Measurements from ENCODE around the gene LRCH2. TPM values are rescaled to one million over a fixed set of nuclear protein-coding genes. Genes with fewer than 3 reads are reported as not detected.

The LRCH2 gene
- total and polyA plus RNA-seq, 10 donors = 0.39 to 4.0 (median 2.8) TPM

DNA sequence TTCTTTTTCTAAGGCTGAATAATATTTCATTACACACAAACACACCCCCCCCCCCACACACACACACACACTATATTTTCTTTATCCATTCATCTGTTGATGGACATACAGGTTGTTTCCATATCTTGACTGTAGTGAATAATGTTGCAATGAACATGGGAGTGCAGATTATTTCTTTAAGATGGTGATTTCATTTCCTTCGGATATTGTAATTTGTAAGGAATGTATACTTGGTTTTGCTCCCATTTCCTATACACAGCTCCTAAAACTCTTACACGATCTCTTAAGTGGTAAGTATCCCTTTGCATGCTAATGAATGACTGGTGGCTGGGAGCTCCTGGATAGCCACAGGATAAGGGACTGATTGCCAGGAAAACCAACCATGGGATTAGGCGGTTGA, 59.3 kb downstream of the LRCH2 start:
- DNase-seq = no peak
- Histone ChIP-seq H3K27me3 (replicated peaks in 1 of 7) (peaks cover 0 to 3% (median 0%) of the 10 kb centered on the region in 7 donors), H3K9me3 (no peaks in the 10 kb centered on the region), H3K36me3 (no peaks in the 10 kb centered on the region), H3K4me3 (no peak overlapping the region), H3K4me1 (no peaks in the 10 kb centered on the region), H3K27ac (no peak overlapping the region)
- TF ChIP-seq, protein P1, sequence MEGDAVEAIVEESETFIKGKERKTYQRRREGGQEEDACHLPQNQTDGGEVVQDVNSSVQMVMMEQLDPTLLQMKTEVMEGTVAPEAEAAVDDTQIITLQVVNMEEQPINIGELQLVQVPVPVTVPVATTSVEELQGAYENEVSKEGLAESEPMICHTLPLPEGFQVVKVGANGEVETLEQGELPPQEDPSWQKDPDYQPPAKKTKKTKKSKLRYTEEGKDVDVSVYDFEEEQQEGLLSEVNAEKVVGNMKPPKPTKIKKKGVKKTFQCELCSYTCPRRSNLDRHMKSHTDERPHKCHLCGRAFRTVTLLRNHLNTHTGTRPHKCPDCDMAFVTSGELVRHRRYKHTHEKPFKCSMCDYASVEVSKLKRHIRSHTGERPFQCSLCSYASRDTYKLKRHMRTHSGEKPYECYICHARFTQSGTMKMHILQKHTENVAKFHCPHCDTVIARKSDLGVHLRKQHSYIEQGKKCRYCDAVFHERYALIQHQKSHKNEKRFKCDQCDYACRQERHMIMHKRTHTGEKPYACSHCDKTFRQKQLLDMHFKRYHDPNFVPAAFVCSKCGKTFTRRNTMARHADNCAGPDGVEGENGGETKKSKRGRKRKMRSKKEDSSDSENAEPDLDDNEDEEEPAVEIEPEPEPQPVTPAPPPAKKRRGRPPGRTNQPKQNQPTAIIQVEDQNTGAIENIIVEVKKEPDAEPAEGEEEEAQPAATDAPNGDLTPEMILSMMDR (IDR thresholded peaks at IDR 0.05 in 8 of 11, conservative IDR thresholded peaks at IDR 0.05 in 3 of 11) = no peak
- TF ChIP-seq POLR2AphosphoS5 (IDR thresholded peaks at IDR 0.05) = no peak
- no peak for TF ChIP-seq POLR2A (IDR thresholded peaks at IDR 0.05)
- WGBS, 5 donors = 75 to 91% (median 88%) methylated on average over 3 of the region's 3 CpGs
- intact Hi-C loops (cut with DNase I; ENCODE audit: low total_unique reads) = no loop called here

DNA sequence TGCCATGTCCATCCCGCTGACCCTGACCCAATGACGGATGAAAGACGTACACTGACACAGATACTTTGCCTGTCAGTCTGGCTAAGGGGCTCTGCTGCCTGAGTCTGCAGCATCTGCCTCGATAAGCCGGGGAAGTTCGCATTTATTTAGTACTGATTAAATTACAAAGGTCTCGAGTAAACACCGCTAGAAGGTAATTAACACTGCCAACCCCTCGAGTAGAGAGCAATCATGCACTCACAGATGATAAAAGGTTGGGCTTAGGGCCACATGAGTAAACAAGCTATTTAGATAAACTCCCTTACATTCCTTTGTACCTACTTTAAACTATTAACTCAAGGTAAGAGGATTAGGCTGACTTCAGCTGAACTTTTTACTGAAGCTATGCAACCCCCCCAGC, 60.7 kb downstream of the LRCH2 start:
- 64 to 90% (median 82%) methylated on average over 9 of the region's 9 CpGs for WGBS, 5 donors

DNA sequence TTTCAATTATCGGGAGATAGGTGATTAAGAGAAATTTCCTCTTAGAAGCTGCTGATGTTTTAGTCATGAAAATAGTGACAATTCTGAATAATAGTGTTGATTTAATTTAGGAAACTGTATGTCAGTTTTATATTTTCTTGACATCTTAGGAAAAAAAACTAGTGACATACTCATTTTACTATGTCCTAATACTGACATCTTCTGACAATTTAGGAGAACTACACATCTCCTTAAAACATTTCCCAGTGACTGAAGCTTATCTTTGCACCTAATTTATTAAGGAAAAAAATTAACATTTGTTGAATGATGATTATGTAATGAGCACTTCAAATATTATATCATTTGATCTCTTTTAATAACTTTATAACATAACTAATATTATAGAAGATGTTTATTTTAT, 86.7 kb downstream of the LRCH2 start:
- DNase-seq = no peak
- Histone ChIP-seq H3K4me1 (no peaks in the 10 kb centered on the region), H3K27ac (no peak overlapping the region), H3K4me3 (no peak overlapping the region), H3K9me3 (no peaks in the 10 kb centered on the region), H3K36me3 (no peaks in the 10 kb centered on the region), H3K27me3 (replicated peaks in 1 of 7) (no peaks in the 10 kb centered on the region)
- 63 to 91% (median 75%) methylated on average over 1 of the region's 1 CpG for WGBS, 5 donors
- intact Hi-C loops (cut with DNase I; ENCODE audit: low total_unique reads) = no loop called here
- no peak for TF ChIP-seq POLR2A (IDR thresholded peaks at IDR 0.05)
- TF ChIP-seq, protein P1 (IDR thresholded peaks at IDR 0.05 in 8 of 11, conservative IDR thresholded peaks at IDR 0.05 in 3 of 11) = peak in 7 of 11 experiments; percentile 19 to 48 (median 35)

More for the DNA sequence above, 60.7 kb downstream of the LRCH2 start:
- Histone ChIP-seq H3K36me3 (no peaks in the 10 kb centered on the region), H3K4me3 (no peak overlapping the region), H3K4me1 (no peaks in the 10 kb centered on the region), H3K27me3 (replicated peaks in 1 of 7) (peaks cover 0 to 3% (median 0%) of the 10 kb centered on the region in 7 donors), H3K27ac (no peak overlapping the region), H3K9me3 (no peaks in the 10 kb centered on the region)
- TF ChIP-seq POLR2A (IDR thresholded peaks at IDR 0.05) (no peak), POLR2AphosphoS5 (IDR thresholded peaks at IDR 0.05) (no peak)
- TF ChIP-seq, protein P1 (IDR thresholded peaks at IDR 0.05 in 8 of 11, conservative IDR thresholded peaks at IDR 0.05 in 3 of 11) = no peak
- intact Hi-C loops (cut with DNase I; ENCODE audit: low total_unique reads) = no loop called here
- no peak for DNase-seq

DNA sequence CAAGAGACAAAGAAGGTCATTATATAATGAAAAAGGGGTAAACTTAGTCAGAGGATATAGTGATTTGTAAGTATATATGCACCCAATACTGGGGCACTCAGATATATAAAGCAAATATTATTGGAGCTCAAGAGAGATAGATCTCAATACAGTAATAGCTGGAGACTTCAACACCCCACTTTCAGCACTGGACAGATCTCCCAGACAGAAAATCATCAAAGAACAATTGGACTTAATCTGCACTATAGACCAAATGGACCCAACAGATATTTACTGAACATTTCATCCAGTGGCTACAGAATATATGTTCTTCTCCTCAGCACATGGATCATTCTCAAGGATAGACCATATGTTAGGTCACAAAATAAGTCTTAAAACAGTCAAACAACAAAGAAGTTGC, 91.8 kb downstream of the LRCH2 start:
- Histone ChIP-seq H3K4me1 (no peaks in the 10 kb centered on the region), H3K27ac (no peak overlapping the region), H3K9me3 (peaks cover 0 to 8% (median 0%) of the 10 kb centered on the region in 8 donors), H3K36me3 (peaks cover 0 to 5% (median 0%) of the 10 kb centered on the region in 6 donors), H3K27me3 (replicated peaks in 1 of 7) (no peaks in the 10 kb centered on the region), H3K4me3 (no peak overlapping the region)
- TF ChIP-seq, protein P1 (IDR thresholded peaks at IDR 0.05 in 8 of 11, conservative IDR thresholded peaks at IDR 0.05 in 3 of 11) = no peak
- TF ChIP-seq POLR2AphosphoS5 (IDR thresholded peaks at IDR 0.05) (no peak), POLR2A (IDR thresholded peaks at IDR 0.05) (no peak)
- intact Hi-C loops (cut with DNase I; ENCODE audit: low total_unique reads) = no loop called here
- no peak for DNase-seq
